GM10847 (cell line): Measurements from ENCODE around the gene TENM3.

ENCODE experiments used
- POLR2A ChIP-seq: IDR thresholded peaks from 2 replicates; pipeline ENCODE4 v1.6.1; 2011; ENCODE audit not compliant: insufficient read length; ENCODE audit errors: extremely low read depth

TENM3 gene

GRCh38 chr4:182786991-182787390, 543.8 kb downstream of the TENM3 start:
- no peak for TF ChIP-seq POLR2A

- no peak for TF ChIP-seq POLR2A
Measured at GRCh38 chr4:182788201-182788600, 545.0 kb downstream of the TENM3 start.

GRCh38 chr4:182789529-182789928, 546.3 kb downstream of the TENM3 start:
- TF ChIP-seq POLR2A, result no peak

GRCh38 chr4:182795446-182796238, 552.4 kb downstream of the TENM3 start:
- TF ChIP-seq POLR2A, result no peak

- TF ChIP-seq POLR2A, result no peak
Measured at GRCh38 chr4:182799515-182800215, 556.5 kb downstream of the TENM3 start.

GRCh38 chr4:182800216-182800515, 557.0 kb downstream of the TENM3 start:
- no peak for TF ChIP-seq POLR2A

- no peak for TF ChIP-seq POLR2A
Measured at GRCh38 chr4:182801636-182802035, 558.4 kb downstream of the TENM3 start.

- no peak for TF ChIP-seq POLR2A
Measured at GRCh38 chr4:182802621-182803020, 559.4 kb downstream of the TENM3 start.

- TF ChIP-seq POLR2A, result no peak
Measured at GRCh38 chr4:182803235-182803634, 560.0 kb downstream of the TENM3 start.

- TF ChIP-seq POLR2A, result no peak
Measured at GRCh38 chr4:182804131-182804530, 560.9 kb downstream of the TENM3 start.

- TF ChIP-seq POLR2A, result no peak
Measured at GRCh38 chr4:182805321-182805720, 562.1 kb downstream of the TENM3 start.

GRCh38 chr4:182805750-182806149, 562.5 kb downstream of the TENM3 start:
- TF ChIP-seq POLR2A, result no peak

- TF ChIP-seq POLR2A, result no peak
Measured at GRCh38 chr4:182806259-182807252, 563.4 kb downstream of the TENM3 start.

GRCh38 chr4:182807346-182807745, 564.1 kb downstream of the TENM3 start:
- TF ChIP-seq POLR2A, result no peak

- no peak for TF ChIP-seq POLR2A
Measured at GRCh38 chr4:182807767-182808548, 564.8 kb downstream of the TENM3 start.
